Stimulated activated naive CD8-positive, alpha-beta T cell treated with anti-CD3 and anti-CD28 coated beads, Interleukin-15, Interleukin-2, amounts not matched to agents 100 U/mL and 50 U/mL, for 24 hours (primary cell): Measurements from ENCODE around the gene SLC36A2.
"Not testable (repeated sequence)": the region's sequence is repeated elsewhere in the genome, so short reads cannot be mapped to it uniquely, and the experiment has no call there.

ENCODE experiments used
- ATAC-seq: fragments of 150-1000 bp; cut with Tn5 transposase; one replicate; pipeline ENCODE4 v1.10.0; 2021
- DNase-seq: peaks from one replicate; pipeline ENCODE4 v3.0.0; 2021

The SLC36A2 gene

GRCh38 chr5:151347369-151347768, at the start of gene SLC36A2:
Gene SLC36A2 (minus strand): TSS chr5:151347559. CDS start chr5:151347460, 99 bp downstream.
- no peak for ATAC-seq

GRCh38 chr5:151388960-151389359, 41.6 kb upstream of the SLC36A2 start:
- ATAC-seq = no peak
- no peak for DNase-seq

More at GRCh38 chr5:151347369-151347768, at the start of gene SLC36A2:
- no peak for DNase-seq

- ATAC-seq = no peak
- DNase-seq = no peak
Observed at GRCh38 chr5:151384106-151384505, 36.7 kb upstream of the SLC36A2 start.

GRCh38 chr5:151383011-151383410, 35.7 kb upstream of the SLC36A2 start:
- ATAC-seq (no peak), DNase-seq (no peak)

- no peak for ATAC-seq
Observed at GRCh38 chr5:151382576-151382975, 35.2 kb upstream of the SLC36A2 start.

GRCh38 chr5:151381899-151382298, 34.5 kb upstream of the SLC36A2 start:
- DNase-seq = no peak
- ATAC-seq = no peak

More at GRCh38 chr5:151382576-151382975, 35.2 kb upstream of the SLC36A2 start:
- no peak for DNase-seq

GRCh38 chr5:151378616-151379015, 31.3 kb upstream of the SLC36A2 start:
- no peak for DNase-seq
- ATAC-seq = no peak

- ATAC-seq = no peak
- no peak for DNase-seq
Observed at GRCh38 chr5:151374539-151374938, 27.2 kb upstream of the SLC36A2 start.

GRCh38 chr5:151367038-151367437, 19.7 kb upstream of the SLC36A2 start:
- not testable (repeated sequence) for DNase-seq, ATAC-seq

- no peak for ATAC-seq
- DNase-seq = no peak
Observed at GRCh38 chr5:151363673-151364072, 16.3 kb upstream of the SLC36A2 start.

GRCh38 chr5:151362970-151363369, 15.6 kb upstream of the SLC36A2 start:
- ATAC-seq = no peak
- no peak for DNase-seq

GRCh38 chr5:151359391-151359790, 12.0 kb upstream of the SLC36A2 start:
- DNase-seq = no peak
- no peak for ATAC-seq

- DNase-seq = no peak
- ATAC-seq = no peak
Observed at GRCh38 chr5:151357792-151358191, 10.4 kb upstream of the SLC36A2 start.

GRCh38 chr5:151357097-151357496, 9.7 kb upstream of the SLC36A2 start:
- ATAC-seq (no peak), DNase-seq (no peak)

GRCh38 chr5:151351671-151352070, 4.3 kb upstream of the SLC36A2 start:
- DNase-seq (no peak), ATAC-seq (no peak)

- ATAC-seq = no peak
- no peak for DNase-seq
Observed at GRCh38 chr5:151348789-151349188, 1.4 kb upstream of the SLC36A2 start.

GRCh38 chr5:151345808-151346478, 1.4 kb downstream of the SLC36A2 start:
- ATAC-seq (no peak), DNase-seq (no peak)

GRCh38 chr5:151345187-151345807, 2.1 kb downstream of the SLC36A2 start:
- no peak for ATAC-seq
- no peak for DNase-seq

- ATAC-seq = no peak
- DNase-seq = no peak
Observed at GRCh38 chr5:151344088-151344487, 3.3 kb downstream of the SLC36A2 start.

- no peak for ATAC-seq
- no peak for DNase-seq
Observed at GRCh38 chr5:151340004-151340403, 7.4 kb downstream of the SLC36A2 start.

- DNase-seq = no peak
- no peak for ATAC-seq
Observed at GRCh38 chr5:151338734-151339133, 8.6 kb downstream of the SLC36A2 start.

GRCh38 chr5:151332857-151333256, 14.5 kb downstream of the SLC36A2 start:
- no peak for ATAC-seq
- DNase-seq = no peak

- DNase-seq (no peak), ATAC-seq (no peak)
Observed at GRCh38 chr5:151328734-151329133, 18.6 kb downstream of the SLC36A2 start.

- ATAC-seq = no peak
- no peak for DNase-seq
Observed at GRCh38 chr5:151327585-151327984, 19.8 kb downstream of the SLC36A2 start.
